Mesenchymal stem cell (in vitro differentiated cells and primary cell): Measurements from ENCODE around the gene NT5DC1.

Experiments used
- DNase-seq: peaks from one replicate; pipeline ENCODE4 v3.0.0-alpha.2; 2013
- H2AFZ ChIP-seq: one replicate; pipeline ENCODE4 v1.6.1; 2013; ENCODE audit warnings: low read depth, mild to moderate bottlenecking, control low read depth, inconsistent platforms, low read length, moderate library complexity
- H2AK5ac ChIP-seq: 2 replicates; pipeline ENCODE4 v1.6.1; 2013; ENCODE audit warnings: low read length, moderate library complexity, mild to moderate bottlenecking, inconsistent platforms; ENCODE audit not compliant: severe bottlenecking
- H2BK120ac ChIP-seq: one replicate; pipeline ENCODE4 v1.6.1; 2013; ENCODE audit warnings: low read depth, mild to moderate bottlenecking, inconsistent platforms, low read length, moderate library complexity
- H2BK12ac ChIP-seq, 2 experiments: one replicate each; pipeline ENCODE4 v1.6.1; 2013; ENCODE audit warnings: inconsistent platforms in 2 of 2, low read length in 2 of 2, mild to moderate bottlenecking in 2 of 2, moderate library complexity in 2 of 2, control low read depth in 1 of 2
- H2BK15ac ChIP-seq: one replicate; pipeline ENCODE4 v1.6.1; 2013; ENCODE audit warnings: mild to moderate bottlenecking, low read depth, inconsistent platforms; ENCODE audit not compliant: poor library complexity, severe bottlenecking
- H2BK5ac ChIP-seq: 2 replicates; pipeline ENCODE4 v1.6.1; 2013; ENCODE audit warnings: low read depth, mild to moderate bottlenecking, low read length, control low read depth, inconsistent platforms; ENCODE audit not compliant: poor library complexity, severe bottlenecking
- H3K14ac ChIP-seq, 2 experiments: one replicate each; pipeline ENCODE4 v1.6.1; 2013; ENCODE audit warnings: inconsistent platforms in 2 of 2, low read length in 2 of 2, control low read depth in 1 of 2, mild to moderate bottlenecking in 1 of 2, moderate library complexity in 1 of 2
- H3K18ac ChIP-seq, 2 experiments: one replicate each; pipeline ENCODE4 v1.6.1; 2013; ENCODE audit warnings: inconsistent platforms in 2 of 2, low read length in 2 of 2, control low read depth in 1 of 2, low read depth in 1 of 2, mild to moderate bottlenecking in 1 of 2
- H3K23ac ChIP-seq, 2 experiments: one replicate each; pipeline ENCODE4 v1.6.1; 2013; ENCODE audit warnings: inconsistent platforms in 2 of 2, low read length in 2 of 2, mild to moderate bottlenecking in 2 of 2, moderate library complexity in 2 of 2, control low read depth in 1 of 2
- H3K27ac ChIP-seq: 2 replicates; pipeline ENCODE4 v1.5.1; 2013; ENCODE audit warnings: mild to moderate bottlenecking, moderate library complexity, low read length, control low read depth, inconsistent platforms; ENCODE audit not compliant: poor library complexity, severe bottlenecking
- H3K27me3 ChIP-seq, 2 experiments: 2 replicates each; pipeline versions ENCODE4 v1.6.1 to v1.7.0; 2013; ENCODE audit warnings: low read length in 2 of 2, mild to moderate bottlenecking in 2 of 2, moderate library complexity in 2 of 2, control low read depth in 1 of 2, inconsistent platforms in 1 of 2; ENCODE audit not compliant: control insufficient read depth in 1 of 2, insufficient read depth in 1 of 2
- H3K36me3 ChIP-seq, 2 experiments: 2 replicates each; pipeline versions ENCODE4 v1.6.1 to v1.7.0; 2013; ENCODE audit warnings: low read length in 2 of 2, control low read depth in 1 of 2, inconsistent platforms in 1 of 2, low read depth in 1 of 2, mild to moderate bottlenecking in 1 of 2; ENCODE audit not compliant: insufficient read depth in 2 of 2, control insufficient read depth in 1 of 2
- H3K4ac ChIP-seq, 2 experiments: one replicate each; pipeline ENCODE4 v1.6.1; 2013; ENCODE audit warnings: inconsistent platforms in 2 of 2, low read length in 2 of 2, mild to moderate bottlenecking in 2 of 2, moderate library complexity in 2 of 2, control low read depth in 1 of 2, low read depth in 1 of 2
- H3K4me1 ChIP-seq: 2 replicates; pipeline ENCODE4 v1.6.1; 2013; ENCODE audit warnings: low read depth, low read length, control low read depth; ENCODE audit not compliant: control insufficient read depth, insufficient read depth
- H3K4me2 ChIP-seq: 2 replicates; pipeline ENCODE4 v1.6.1; 2013; ENCODE audit warnings: low read length, mild to moderate bottlenecking, inconsistent platforms; ENCODE audit not compliant: poor library complexity, severe bottlenecking
- H3K4me3 ChIP-seq, 2 experiments: 2 replicates each; pipeline versions ENCODE4 v1.5.1 to v1.7.0; 2013; ENCODE audit warnings: low read length in 2 of 2, mild to moderate bottlenecking in 2 of 2, control low read depth in 1 of 2, low read depth in 1 of 2; ENCODE audit not compliant: insufficient read depth in 1 of 2
- H3K79me1 ChIP-seq: replicated peaks from 2 replicates; pipeline ENCODE4 v1.6.1; 2013; ENCODE audit warnings: mild to moderate bottlenecking, control low read depth, low read length, inconsistent platforms; ENCODE audit not compliant: poor library complexity, severe bottlenecking
- H3K9ac ChIP-seq: 2 replicates; pipeline ENCODE4 v1.7.0; 2013; ENCODE audit warnings: mild to moderate bottlenecking, low read length, moderate library complexity
- H3K9me3 ChIP-seq: 2 replicates; pipeline ENCODE4 v1.7.0; 2013; ENCODE audit warnings: mild to moderate bottlenecking, low read length; ENCODE audit not compliant: control insufficient read depth
- H4K8ac ChIP-seq: one replicate; pipeline ENCODE4 v1.6.1; 2013; ENCODE audit warnings: inconsistent platforms, mild to moderate bottlenecking, low read length, moderate library complexity
- H4K91ac ChIP-seq: one replicate; pipeline ENCODE4 v1.6.1; 2013; ENCODE audit warnings: mild to moderate bottlenecking, low read length, inconsistent platforms
- WGBS: methylation state at CpG from one replicate; pipeline ENCODE4 v1.1.7; 2013; ENCODE audit warnings: mixed read lengths; 5-methylcytosine and 5-hydroxymethylcytosine counted together

NT5DC1 gene

DNA sequence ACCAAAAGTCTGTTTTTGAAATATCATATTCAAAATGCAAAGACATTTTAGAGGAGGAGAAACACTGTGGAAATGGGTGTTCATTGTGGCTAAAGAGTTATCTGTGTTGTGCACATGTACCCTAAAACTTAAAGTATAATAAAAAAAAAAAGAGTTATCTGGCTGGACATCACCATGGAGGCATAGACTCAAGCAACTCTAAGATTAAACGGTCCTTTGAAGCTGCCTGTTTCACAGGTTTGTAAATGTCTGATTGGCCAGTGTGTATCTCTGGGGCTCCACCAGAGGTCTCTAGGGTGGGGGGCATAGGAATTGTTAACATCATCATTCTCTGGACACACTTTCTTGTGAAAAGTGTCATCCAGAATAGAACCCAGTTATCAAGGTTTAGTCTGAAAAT lies 114.0 kb downstream of the NT5DC1 start:
- H3K9me3 ChIP-seq = no peaks in the 10 kb centered on the region
- H4K91ac ChIP-seq = no peak overlapping the region
- no peak overlapping the region for H3K14ac ChIP-seq
- H3K18ac ChIP-seq = no peak overlapping the region
- H3K4me3 ChIP-seq = no peak overlapping the region
- H2AFZ ChIP-seq = no peak overlapping the region
- H4K8ac ChIP-seq = no peak overlapping the region
- H2BK15ac ChIP-seq = no peak overlapping the region
- H3K9ac ChIP-seq = no peak overlapping the region
- H3K4me1 ChIP-seq = peaks cover 4% of the 10 kb centered on the region
- DNase-seq = no peak
- no peak overlapping the region for H2BK5ac ChIP-seq
- 100% methylated on average over 1 of the region's 1 CpG for WGBS
- H3K36me3 ChIP-seq = no peaks in the 10 kb centered on the region
- no peak overlapping the region for H3K27ac ChIP-seq
- H3K23ac ChIP-seq = no peak overlapping the region
- no peak overlapping the region for H2BK12ac ChIP-seq
- H3K79me1 ChIP-seq = peaks cover 2% of the 10 kb centered on the region
- H2BK120ac ChIP-seq = no peak overlapping the region
- no peak overlapping the region for H3K4ac ChIP-seq
- no peak overlapping the region for H2AK5ac ChIP-seq
- H3K4me2 ChIP-seq = no peak overlapping the region
- no peaks in the 10 kb centered on the region for H3K27me3 ChIP-seq

DNA sequence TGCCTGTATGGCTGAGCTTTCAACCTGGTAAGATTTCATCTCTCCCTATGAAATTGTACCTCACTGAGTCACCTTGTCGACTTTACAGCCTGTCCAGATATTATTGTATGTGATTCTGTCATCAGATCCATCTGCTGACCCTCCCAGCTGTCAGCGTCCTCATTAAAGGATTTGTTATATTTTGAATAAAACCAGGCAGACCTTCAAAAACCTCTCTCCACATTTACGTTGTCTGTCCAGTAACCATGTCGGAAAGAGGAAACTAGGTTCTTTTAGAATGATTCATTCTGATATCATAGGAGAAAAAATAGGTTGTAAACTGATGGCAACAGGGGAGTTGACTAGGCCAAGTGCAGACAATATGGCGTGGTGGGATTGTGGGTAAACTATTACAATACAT lies 114.8 kb downstream of the NT5DC1 start:
- Histone ChIP-seq H3K27ac (no peak overlapping the region), H3K23ac (no peak overlapping the region), H3K4me3 (no peak overlapping the region), H2AK5ac (no peak overlapping the region), H3K27me3 (no peaks in the 10 kb centered on the region), H4K91ac (no peak overlapping the region), H2BK5ac (no peak overlapping the region), H3K9me3 (no peaks in the 10 kb centered on the region), H3K14ac (no peak overlapping the region), H3K18ac (no peak overlapping the region), H3K79me1 (peaks cover 2% of the 10 kb centered on the region), H4K8ac (no peak overlapping the region), H2BK15ac (no peak overlapping the region), H3K9ac (no peak overlapping the region), H2BK120ac (no peak overlapping the region), H2AFZ (no peak overlapping the region), H2BK12ac (no peak overlapping the region), H3K4me2 (no peak overlapping the region), H3K4ac (no peak overlapping the region), H3K36me3 (no peaks in the 10 kb centered on the region), H3K4me1 (peaks cover 2% of the 10 kb centered on the region)
- WGBS = 80% methylated on average over 1 of the region's 5 CpGs
- DNase-seq = no peak

DNA sequence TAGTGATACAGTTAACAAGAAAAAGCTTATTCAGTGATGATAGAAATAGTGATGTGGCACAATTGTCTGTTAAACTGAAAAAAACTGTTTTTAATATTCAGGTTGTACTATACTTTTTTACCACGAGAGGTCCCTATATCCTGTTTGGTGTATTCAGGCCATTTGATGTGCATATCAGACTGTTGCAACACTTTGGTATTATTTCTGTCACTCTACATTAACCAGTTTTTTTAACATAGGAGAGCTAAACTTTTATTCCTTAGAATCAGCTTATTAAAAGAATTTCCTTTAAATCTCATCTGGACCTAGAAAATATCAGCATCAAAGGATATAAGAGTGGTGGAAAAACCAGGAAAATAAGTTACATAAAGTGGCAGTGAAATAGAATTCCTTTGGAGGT lies 116.4 kb downstream of the NT5DC1 start:
- WGBS = no CpG with 5 or more reads among the region's 1 CpG
- Histone ChIP-seq H3K14ac (no peak overlapping the region), H2AFZ (no peak overlapping the region), H2BK120ac (no peak overlapping the region), H3K27me3 (no peaks in the 10 kb centered on the region), H3K4ac (no peak overlapping the region), H3K36me3 (no peaks in the 10 kb centered on the region), H2BK5ac (no peak overlapping the region), H3K4me2 (no peak overlapping the region), H4K8ac (no peak overlapping the region), H3K27ac (no peak overlapping the region), H2AK5ac (no peak overlapping the region), H3K23ac (no peak overlapping the region), H4K91ac (no peak overlapping the region), H3K9me3 (no peaks in the 10 kb centered on the region), H2BK12ac (no peak overlapping the region), H3K18ac (no peak overlapping the region), H3K4me3 (no peak overlapping the region), H3K9ac (peak overlapping the region; percentile 48), H2BK15ac (no peak overlapping the region), H3K79me1 (peaks cover 4% of the 10 kb centered on the region), H3K4me1 (peaks cover 2% of the 10 kb centered on the region)
- DNase-seq = peak; percentile 64

DNA sequence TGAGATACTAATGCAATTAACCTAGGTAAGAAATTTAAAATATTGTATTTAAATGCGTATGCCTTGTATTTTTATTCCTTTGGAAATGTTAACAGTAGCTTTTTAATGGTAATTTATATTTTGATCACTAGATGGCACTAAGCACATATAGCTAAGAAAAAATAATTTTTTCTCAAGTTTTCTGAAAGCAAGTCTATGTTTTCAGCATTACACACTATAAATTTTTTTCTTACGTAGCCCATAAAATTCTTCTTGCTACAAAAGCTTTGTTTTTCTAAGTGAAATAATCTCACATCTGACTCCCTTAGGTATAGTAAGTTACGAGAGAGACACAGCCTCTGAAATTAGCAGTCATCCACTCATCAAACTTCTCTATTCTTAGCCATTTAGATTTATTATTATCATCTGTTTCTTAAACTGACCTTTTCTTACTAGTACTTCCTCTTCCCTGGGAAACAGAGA lies 117.5 kb downstream of the NT5DC1 start:
- H2BK12ac ChIP-seq = no peak overlapping the region
- H3K9me3 ChIP-seq = no peaks in the 10 kb centered on the region
- H3K27ac ChIP-seq = no peak overlapping the region
- no peak overlapping the region for H4K91ac ChIP-seq
- H2AK5ac ChIP-seq = no peak overlapping the region
- H3K27me3 ChIP-seq = no peaks in the 10 kb centered on the region
- H3K23ac ChIP-seq = no peak overlapping the region
- H3K4me2 ChIP-seq = no peak overlapping the region
- DNase-seq = peak; percentile 18
- H4K8ac ChIP-seq = no peak overlapping the region
- H3K9ac ChIP-seq = peak overlapping the region; percentile 59
- no peak overlapping the region for H3K4ac ChIP-seq
- peaks cover 2% of the 10 kb centered on the region for H3K4me1 ChIP-seq
- peaks cover 0 to under 1% of the 10 kb centered on the region in 2 experiments for H3K36me3 ChIP-seq
- H2BK15ac ChIP-seq = no peak overlapping the region
- H2BK5ac ChIP-seq = no peak overlapping the region
- no peak overlapping the region for H3K4me3 ChIP-seq
- no peak overlapping the region for H3K18ac ChIP-seq
- H2BK120ac ChIP-seq = no peak overlapping the region
- 69% methylated on average over 2 of the region's 3 CpGs for WGBS
- H3K79me1 ChIP-seq = peaks cover 4% of the 10 kb centered on the region
- H2AFZ ChIP-seq = no peak overlapping the region
- no peak overlapping the region for H3K14ac ChIP-seq
